Lower leg skin (tissue), 3 donors: ENCODE measurements around the gene RASA2.

Experiments used
- CTCF ChIP-seq, 3 donors: fragments of 450-650 bp; IDR thresholded peaks; one replicate each; pipeline ENCODE4 v1.5.1; 2016; ENCODE audit warnings: antibody characterized with exemption in 3 of 3, mild to moderate bottlenecking in 3 of 3, moderate library complexity in 2 of 3
- POLR2A ChIP-seq, 2 donors: fragments of 450-650 bp; IDR thresholded peaks; one replicate each; pipeline ENCODE4 v1.6.1; 2016 to 2017; ENCODE audit warnings: antibody characterized with exemption in 2 of 2, mild to moderate bottlenecking in 1 of 2, moderate library complexity in 1 of 2

GRCh38 chr3:141544697-141545096 is 57.9 kb downstream of the RASA2 start:
- TF ChIP-seq CTCF (IDR thresholded peaks at IDR 0.05) = no peak
- TF ChIP-seq POLR2A (IDR thresholded peaks at IDR 0.05) = no peak
